Measurements from ENCODE around the gene GPR37L1.
"Not testable (repeated sequence)": the region's sequence is repeated elsewhere in the genome, so short reads cannot be mapped to it uniquely, and the experiment has no call there.

GPR37L1 gene

DNA sequence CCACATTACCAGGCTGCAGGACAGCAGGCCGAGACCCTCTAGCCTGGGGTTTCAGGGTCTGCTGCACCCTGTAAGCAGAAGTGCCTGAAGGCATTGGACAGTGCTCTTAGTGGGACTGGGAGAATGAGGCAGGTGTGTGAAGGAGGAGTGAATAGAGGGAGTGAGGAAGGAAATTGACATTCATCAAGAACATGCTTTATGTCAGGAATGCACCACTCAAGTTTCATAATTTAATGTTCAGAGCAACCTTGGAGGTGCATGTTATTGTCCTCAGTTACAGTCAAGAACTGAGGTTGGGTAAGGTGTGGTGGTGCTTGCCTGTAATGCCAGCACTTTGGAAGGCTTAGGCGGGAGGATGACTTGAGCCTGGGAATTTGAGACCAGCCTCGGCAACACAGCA lies 11.7 kb upstream of the GPR37L1 start:
- DNase-seq = no peak

DNA sequence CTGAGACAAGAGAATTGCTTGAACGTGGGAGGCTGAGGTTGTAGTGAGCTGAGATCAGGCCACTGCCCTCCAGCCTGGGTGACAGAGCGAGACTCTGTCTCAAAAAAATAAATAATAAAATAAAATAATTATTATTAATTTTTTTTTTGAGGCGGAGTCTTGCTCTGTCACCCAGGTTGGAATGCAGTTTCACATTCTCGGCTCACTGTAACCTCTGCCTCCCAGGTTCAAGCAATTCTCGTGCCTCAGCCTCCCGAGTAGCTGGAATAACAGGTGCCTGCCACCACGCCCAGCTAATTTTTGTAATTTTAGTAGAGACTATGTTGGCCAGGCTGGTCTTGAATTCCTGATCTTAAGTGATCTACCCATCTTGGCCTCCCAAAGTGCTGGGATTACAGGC lies 11.1 kb upstream of the GPR37L1 start:
- not testable (repeated sequence) for DNase-seq

DNA sequence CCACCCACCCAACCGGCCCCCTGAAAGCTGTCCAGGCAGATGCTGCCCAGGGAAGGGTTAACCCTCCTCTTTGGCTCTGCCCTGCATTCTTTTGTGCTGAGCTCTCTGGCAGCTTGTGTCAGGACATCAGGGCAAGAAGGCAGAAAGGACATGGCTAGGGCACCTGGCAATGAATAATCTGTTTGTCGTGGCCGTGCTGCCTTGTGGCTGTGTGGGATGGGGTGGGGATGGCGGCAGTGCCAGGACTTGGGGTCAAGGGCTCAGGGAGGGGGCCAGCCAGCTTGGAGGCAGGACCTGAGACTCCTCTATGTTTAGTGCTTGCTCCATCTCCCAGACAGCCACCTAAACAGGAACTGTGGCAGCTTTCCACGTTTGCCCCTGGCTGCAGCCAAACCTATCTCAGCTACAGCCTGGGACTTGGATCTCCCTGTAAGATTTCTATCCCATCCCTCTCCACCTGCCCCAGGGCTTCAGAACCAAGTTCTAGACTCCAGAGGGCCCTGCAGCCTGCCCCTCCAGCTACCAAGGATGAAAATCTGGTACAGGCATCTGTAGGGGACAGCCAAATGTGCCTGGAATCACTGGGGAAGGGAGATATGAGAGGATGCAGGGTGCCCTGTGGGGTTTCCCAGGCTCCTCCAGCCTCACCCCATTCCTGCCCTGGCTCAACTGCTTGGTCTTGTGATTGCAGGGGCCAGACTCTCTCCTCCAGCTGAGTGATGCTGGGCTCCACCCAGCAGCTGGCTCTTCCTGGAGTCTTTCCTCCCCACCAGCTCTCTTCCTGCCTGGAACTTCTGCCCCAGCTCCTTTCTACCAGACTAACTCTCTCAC lies 9.6 kb upstream of the GPR37L1 start:
- no peak for DNase-seq

DNA sequence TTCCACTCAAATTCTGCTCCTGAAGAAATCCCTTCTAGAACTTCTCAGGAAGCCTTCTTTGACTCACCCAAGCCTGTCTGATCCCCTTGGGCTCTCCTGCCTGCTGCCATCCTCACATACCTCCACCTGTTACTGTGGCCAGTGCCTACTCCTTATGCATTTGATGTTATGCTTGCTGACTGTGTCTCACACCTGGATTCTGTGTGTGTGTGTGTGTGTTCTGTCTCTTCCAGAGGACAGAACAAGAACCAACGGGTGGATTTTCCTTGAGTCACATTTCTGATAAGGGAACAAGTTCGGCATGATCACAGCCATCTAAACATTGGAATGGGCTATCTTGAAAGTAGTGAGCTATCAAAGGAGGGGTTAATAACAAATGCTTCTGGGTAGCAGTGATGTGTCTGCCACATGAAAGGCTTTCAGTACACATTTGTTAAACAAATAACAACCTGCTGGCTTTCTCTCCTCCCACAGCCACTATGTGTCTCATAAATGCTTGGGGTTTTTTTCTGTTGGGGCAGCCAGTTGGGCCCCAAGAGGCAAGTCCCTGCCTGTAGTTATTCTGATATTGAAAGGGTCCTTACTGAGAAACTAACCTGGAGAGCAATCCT lies 8.9 kb upstream of the GPR37L1 start:
- DNase-seq = no peak

DNA sequence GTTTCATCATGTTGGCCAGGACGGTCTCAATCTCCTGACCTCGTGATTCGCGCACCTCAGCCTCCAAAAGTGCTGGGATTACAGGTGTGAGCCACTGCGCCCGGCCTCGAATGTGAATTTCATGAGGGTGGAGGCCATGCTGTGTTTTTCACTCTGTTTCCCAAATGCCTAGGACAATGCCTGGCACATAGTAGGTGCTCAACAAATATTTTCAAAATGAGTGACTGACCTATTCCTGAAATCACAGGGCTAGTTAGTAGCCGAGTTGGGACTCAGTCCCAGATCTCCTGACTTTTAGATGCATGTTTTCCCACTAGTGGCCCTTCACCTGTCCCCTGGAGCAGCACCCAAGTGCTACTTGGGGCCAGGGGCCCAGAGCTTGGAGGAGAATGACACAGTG lies 6.4 kb upstream of the GPR37L1 start:
- no peak for DNase-seq

DNA sequence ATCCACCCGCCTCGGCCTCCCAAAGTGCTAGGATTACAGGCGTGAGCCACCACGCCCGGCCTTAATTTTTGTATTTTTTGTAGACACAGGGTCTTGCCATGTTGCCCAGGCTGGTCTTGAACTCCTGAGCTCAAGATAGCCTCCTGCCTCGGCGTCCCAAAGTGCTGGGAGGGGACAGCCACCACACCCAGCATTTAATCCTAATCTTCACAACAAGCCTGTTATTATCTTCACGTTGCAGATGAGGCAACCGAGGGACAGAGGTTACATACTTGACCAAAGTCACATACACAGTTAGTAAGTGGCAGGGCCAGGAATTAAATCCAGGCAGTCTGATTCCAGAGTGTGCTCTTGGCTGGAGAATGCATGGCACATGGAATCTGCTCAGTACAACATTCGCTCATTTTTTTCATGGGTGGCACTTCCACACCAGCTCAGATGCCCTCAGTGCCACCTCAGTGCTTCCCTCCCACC lies 4.8 kb upstream of the GPR37L1 start:
- no peak for DNase-seq

DNA sequence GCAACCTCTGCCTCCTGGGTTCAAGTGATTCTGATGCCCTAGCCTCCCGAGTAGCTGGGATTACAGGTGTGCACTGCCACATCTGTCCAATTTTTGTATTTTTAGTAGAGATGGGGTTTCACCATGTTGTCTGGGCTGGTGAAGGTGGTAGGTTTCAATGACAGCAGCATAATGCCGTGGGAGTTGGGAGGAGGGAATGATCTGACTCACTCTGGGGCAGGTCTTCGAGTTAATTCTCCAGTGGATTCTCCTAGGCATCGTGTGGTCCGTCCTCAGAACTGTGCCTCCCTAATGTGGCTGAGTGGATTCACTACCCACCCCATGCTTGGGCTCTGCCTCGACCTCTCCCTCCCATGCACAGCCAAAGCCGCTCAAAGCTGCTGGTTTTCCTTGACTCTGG lies 1.7 kb upstream of the GPR37L1 start:
- DNase-seq = no peak

DNA sequence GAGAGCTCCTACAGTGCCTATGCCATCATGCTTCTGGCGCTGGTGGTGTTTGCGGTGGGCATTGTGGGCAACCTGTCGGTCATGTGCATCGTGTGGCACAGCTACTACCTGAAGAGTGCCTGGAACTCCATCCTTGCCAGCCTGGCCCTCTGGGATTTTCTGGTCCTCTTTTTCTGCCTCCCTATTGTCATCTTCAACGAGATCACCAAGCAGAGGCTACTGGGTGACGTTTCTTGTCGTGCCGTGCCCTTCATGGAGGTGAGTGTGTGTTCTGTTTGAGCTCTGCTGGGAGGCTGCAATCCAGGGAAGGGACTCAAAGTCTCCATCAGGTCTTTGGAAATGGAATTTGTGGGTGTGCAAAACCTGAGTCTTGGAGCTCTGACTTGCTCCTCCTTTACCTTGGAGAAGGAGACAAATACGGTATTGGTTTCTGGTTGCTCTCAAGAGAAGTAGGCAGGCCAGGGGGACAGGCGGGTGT lies 658 bp downstream of the GPR37L1 start:
- no peak for DNase-seq

DNA sequence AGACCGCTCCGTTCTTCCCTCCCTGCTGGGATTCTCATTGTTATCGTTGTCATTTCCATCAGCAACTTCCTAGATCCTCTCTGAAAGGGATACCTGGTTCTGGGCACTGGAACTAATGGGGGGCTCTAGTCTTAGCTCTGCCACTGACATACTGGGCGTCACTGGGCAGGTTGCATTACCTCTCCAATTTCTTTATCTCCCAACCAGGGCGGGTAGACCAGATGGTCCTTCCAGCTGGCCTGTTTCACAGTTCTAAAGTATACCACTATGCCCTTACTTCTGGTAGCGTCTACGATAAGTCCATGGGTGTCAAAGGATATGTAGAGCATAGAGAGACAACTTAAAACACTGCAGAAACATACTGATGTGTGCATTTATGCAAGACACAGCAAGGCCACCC lies 1.4 kb downstream of the GPR37L1 start:
- no peak for DNase-seq

DNA sequence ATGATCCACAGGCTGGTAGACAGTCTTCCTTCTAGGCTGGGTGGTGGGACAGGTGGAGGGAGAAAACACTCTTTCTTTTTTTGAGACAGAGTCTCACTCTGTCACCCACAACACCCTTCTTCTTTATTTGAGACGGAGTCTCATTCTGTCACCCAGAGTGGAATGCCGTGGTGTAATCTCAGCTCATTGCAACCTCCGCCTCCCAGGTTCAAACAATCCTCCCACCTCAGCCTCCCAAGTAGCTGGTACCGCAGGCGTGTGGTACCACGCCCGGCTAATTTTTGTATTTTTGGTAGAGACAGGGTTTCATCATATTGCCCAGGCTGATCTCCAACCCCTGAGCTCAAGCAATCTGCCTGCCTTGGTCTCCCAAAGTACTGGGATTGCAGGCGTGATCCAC lies 2.9 kb downstream of the GPR37L1 start:
- no peak for DNase-seq

DNA sequence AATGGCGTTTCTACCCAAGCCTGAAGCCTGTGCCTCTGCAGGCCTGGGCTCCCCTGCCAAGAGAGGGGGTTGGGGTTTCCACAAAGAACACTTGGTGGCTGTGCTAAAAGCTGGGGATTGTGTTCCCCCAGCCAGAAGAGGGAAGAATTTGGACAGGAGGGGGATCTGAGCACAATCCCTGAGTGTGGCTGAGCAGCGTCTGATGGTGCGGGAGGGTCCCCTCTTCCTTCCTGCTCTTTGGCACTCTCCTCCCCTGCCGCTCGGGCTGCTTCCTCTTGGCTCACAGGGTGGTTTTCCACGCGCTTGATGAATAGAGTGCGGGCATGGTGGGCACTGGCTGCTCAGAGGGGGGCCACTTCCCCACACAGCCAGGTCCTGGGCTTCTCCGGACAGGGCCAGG lies 3.7 kb downstream of the GPR37L1 start:
- peak in 1 of 2 donors; percentile 37 for DNase-seq

DNA sequence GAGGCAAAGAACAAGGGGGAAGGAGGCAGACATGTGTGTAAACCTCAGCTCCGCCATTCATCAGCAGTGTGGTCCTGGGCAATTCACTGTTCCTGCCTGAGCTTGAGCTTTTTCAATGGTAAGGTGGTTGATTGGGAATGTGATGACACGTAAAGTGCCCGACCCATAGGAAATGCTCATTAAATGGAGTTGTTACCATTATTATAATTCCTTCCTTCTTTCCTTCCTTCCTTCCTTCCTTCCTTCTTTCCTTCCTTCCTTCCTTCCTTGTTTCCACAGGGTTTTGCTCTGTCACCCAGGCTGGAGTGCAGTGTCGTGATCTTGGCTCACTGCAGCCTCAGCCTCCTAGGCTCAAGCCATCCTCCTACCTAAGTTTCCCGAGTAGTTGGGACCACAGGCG lies 4.3 kb downstream of the GPR37L1 start:
- DNase-seq = no peak

DNA sequence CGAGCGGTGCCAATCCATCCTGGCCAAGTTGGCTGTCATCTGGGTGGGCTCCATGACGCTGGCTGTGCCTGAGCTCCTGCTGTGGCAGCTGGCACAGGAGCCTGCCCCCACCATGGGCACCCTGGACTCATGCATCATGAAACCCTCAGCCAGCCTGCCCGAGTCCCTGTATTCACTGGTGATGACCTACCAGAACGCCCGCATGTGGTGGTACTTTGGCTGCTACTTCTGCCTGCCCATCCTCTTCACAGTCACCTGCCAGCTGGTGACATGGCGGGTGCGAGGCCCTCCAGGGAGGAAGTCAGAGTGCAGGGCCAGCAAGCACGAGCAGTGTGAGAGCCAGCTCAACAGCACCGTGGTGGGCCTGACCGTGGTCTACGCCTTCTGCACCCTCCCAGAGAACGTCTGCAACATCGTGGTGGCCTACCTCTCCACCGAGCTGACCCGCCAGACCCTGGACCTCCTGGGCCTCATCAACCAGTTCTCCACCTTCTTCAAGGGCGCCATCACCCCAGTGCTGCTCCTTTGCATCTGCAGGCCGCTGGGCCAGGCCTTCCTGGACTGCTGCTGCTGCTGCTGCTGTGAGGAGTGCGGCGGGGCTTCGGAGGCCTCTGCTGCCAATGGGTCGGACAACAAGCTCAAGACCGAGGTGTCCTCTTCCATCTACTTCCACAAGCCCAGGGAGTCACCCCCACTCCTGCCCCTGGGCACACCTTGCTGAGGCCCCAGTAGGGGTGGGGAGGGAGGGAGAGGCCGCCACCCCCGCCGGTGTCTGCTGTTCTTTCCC lies 5.3 kb downstream of the GPR37L1 start:
- no peak for DNase-seq

DNA sequence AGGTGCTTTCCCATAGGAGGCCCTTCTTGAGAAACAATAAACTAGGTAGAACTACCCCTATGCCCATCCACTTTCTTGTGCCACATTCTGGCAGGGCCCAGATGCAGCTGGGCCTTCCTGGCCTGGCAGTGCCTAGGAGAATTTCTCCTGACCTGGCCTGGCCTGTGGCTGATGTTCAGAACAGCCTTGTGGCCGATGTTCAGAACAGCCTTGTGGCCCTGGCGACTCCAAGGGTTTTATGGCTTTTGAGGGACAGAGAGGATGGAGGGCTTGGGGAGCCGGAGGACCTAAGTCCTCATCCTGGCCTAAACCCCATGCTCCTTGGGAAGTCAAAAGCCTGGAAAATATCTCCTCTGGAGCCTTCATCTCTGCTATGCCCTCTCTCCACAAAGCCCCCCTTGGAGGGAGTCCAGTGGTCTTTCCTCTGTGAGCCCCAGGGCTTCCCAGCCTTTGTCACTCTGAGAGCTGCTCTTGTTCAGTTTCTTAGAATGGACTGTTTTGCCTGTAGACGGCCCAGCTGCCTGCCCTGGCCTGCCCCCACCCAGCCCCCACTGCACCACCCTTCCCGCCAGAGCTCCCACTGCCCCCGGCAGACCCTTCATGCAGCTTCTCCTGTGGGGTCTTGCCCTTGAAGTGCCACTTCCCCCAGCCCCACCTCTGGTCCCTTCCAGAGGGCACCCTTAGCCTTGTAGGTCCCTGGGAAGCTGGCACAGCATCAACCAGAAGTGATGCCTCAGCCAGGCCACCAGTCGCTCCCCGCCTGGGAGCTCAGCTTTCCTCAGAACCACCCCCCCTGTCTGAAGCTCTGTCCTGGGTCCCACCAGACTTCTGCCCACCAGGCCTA lies 7.0 kb downstream of the GPR37L1 start:
- DNase-seq = no peak

DNA sequence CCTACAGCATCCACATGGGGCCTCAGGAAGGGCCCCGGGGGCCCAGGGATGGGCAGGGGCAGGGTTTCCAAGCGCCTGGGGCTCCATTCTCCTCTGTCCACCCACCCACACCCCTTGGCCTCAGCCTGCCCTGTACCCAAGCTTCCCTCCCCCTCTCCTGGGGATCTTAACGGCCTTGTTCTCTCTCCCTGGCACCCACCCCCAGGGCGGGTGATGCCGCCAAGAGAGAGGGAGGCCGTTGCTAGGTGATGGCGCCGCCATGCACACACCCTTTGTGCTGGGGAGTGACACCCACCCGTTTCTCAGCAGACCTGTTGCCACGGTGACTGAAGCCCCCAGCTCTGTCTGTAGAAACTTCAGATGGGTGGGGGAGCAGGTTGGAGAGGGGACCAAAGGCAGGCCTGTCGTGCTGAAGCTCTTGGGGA lies 7.6 kb downstream of the GPR37L1 start:
- DNase-seq = no peak

DNA sequence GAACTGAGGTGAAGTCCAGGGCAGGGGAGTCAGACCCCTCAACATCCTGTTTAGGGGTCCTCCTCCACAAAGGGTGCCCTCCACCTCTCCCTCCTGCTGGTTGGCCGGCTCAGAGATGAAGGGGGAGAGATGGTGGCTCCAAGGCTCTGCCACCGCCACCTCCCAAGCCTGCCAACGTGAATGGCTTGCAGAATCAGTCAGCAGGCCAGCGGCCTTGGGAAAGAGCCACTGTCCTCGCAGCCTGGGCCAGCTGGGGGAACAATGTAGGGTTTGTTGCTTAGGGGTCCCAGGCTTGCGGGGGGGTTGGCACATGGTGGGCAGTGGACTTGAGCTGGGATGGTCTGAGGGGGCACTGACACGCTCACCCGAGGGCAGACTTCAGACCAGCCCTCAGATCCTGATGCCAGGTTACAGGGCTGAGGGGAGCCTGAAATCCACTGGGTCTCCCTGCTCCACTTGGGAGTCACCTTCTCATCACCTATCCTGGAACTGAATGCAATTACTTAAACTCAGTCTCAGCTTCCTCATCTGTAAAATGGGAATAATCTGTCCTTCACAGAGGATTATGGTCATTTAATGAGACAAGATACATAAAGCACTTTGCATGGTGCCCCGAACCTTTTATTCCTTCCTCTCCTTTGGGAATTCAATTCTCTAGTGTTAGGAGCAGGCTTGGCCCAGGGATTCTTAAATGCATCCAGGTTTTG lies 8.3 kb downstream of the GPR37L1 start:
- no peak for DNase-seq

DNA sequence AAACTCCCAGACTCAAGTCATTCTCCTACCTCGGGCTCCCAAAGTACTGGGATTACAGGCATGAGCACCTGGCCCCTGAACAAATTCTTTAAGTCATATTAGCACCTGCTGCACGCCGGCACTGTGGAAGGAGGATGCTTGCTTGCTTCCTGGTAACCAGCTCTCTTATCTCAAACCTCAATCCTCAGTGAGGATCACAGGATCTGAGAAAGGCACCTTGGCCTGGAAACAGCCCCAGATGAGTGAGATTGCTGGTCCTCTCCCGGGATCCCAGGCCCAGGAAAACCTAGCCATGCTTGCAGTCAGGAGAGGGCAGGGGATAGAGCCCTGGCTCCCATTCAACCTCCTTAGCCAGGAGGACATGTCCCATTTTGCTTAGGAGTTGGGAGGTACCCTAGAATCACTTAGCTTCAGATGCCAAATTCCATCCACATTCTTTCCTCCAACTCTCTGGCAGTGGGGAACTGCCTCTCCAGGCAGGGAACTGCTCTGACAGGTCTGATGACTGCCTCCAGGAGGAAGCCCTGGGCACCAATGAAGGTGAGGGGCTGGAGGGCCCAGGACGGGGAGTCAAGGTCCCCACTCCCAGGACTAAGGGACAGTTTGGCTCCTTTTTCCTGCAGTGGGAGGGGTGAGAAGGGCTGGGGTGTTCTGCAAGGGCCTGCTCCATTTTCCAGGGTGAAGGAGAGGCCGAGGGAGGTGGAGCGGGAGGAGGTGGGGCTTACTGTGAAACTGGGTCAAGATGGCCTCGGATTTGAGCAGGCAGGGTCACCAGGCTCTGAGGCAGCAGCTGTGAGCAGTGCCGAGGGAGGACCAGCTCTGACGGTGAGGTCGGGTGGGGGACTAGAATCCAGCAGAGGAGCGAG lies 9.5 kb downstream of the GPR37L1 start:
- no peak for DNase-seq

DNA sequence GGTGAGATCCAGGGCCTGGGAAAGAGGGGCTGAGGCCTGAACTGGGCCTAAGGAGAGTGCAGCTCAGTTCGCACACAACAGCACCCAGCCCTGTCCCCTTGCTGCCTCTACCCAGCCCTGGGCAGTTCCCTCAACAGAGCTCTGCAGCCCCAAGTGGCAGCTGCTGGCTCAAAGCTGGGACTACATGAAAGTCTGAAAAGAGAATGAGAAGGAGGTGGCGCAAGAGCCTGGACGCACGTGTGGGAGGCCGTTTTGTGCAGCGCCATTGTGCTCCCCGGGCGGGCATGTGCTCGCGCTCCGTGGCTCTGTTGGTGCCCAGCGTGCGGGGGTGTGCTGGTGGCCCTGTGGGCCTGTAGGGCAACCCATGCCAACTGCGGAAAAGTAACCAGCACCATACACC lies 10.3 kb downstream of the GPR37L1 start:
- DNase-seq = no peak

DNA sequence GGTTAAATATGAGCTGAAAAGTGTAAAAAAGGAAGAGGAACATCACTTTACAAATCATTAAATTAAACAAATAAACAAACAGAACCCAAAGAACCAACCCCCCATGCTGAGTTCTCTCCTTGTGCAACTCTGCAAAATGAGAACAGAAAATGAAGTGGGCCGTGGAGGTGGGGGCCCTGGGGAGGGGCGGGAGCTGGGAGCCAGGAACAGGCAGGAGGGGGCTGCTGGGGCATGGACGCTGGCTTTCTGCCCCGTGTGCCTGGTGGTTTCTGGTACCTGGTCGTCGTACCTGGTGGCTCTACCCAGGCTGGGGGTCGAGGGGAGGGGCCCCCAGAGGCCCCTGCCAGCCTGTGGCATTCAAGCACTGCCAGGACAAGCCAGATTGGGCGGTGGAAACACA lies 10.8 kb downstream of the GPR37L1 start:
- DNase-seq = no peak

DNA sequence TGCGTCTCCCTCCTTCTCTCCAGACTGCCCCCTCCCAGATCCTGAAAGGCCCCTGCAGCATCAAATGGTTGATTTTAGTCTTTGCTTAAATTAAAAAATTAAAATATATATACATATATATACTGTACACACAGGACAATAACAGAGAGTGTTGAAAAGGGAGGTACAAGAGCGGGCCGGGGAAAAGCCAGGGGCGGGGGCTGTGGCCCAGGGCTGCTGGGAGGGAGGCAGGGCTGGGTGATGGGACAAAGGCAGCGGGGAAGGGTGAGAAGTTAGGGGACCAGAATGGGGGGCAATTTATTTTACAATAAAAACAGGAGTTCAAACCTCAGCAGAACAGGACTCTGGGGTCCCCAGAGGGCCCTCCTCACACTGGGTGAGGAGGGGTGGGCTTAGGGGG lies 11.3 kb downstream of the GPR37L1 start:
- no peak for DNase-seq

DNA sequence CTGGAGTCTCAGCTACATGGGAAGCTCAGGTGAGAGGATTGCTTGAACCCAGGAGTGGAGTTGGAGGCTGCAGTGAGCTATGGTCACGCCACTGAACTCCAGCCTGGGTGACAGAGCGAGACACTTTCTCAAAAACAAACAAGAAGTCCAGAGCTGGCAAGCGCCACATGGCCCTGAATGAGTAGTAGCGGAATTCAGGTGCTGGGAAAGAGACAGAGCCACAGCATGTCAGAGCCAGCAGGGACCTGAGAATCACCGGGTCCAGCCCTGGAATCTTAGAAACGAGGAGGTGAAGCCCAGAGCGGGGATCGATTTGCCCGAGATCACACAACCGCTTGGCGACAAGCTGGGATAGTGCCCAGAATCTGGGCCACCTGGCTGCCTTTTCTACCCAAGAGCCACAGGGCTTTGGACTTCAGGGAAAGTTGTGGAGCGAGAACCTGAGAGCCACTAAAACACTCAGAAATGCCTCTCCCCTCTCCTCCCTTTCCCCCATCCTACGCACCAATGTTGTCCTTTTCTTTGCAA lies 12.0 kb downstream of the GPR37L1 start:
- DNase-seq = no peak
